ENCODE results near the gene DAP3.
"Not testable (repeated sequence)": the region's sequence is repeated elsewhere in the genome, so short reads cannot be mapped to it uniquely, and the experiment has no call there.

DNA sequence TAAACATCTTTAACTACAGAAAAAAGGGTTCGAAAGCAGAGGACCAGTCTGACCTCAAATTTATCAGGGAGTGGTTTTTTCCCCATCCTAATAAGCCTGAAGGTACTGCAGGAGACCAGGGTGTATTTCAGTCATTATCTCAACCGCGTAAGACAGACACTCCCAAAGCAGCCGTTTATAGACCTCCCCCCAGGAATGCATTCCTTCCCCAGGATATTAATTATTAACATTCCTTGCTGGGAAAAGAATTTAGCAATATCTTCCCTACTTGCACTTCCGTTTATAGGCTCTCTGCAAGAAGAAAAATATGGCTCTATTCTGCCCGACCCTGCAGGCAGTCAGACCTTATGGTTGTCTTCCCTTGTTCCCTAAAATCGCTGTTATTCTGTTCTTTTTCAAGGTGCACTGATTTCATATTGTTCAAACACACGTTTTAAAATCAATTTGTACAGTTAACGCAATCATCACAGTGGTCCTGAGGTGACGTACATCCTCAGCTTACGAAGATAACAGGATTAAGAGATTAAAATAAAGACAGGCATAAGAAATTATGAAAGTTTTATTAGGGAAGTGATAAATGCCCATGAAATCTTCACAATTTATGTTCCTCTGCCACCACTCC lies 46.2 kb upstream of the DAP3 start:
- TF ChIP-seq CTCF, POLR2A (IDR thresholded peaks at IDR 0.05): not testable (repeated sequence)
